Vagina (tissue), 2 donors: ENCODE measurements around the gene C1QC.

Experiments
- POLR2A ChIP-seq, 2 donors: fragments of 450-650 bp; IDR thresholded peaks; one replicate each; pipeline ENCODE4 v1.6.1; 2017; ENCODE audit warnings: antibody characterized with exemption in 2 of 2, mild to moderate bottlenecking in 2 of 2, moderate library complexity in 2 of 2
- TF ChIP-seq, protein P1 (sequence below), 3 experiments: fragments of 450-650 bp in 2 of 3; fragments of 200-600 bp in 1 of 3; sonication (generic) in 1 of 3; IDR thresholded peaks; one replicate each; pipeline ENCODE4 v1.5.1; 2017 to 2019; ENCODE audit warnings: antibody characterized with exemption in 3 of 3, mild to moderate bottlenecking in 2 of 3, moderate library complexity in 2 of 3

DNA sequence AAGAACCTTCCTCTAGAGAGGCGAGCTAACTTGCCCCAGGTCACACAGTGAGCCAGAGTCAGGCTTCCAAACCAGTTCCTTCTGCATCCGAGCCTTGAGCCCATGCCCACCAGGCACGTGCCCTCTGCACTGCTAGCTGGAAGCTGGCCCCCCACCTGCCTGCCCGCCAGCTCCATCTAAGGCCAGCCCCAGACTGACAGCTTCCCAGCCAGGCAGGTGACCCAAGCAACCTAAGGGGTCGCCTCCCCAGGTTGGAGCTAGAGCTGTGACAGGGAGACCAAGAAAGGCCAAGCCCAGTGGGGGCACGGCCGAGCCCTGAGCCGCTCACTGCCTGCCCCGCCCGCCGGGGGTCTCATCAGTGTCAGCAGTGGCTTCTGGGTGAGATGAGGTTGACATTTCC, 26.9 kb upstream of the C1QC start:
- TF ChIP-seq, protein P1, sequence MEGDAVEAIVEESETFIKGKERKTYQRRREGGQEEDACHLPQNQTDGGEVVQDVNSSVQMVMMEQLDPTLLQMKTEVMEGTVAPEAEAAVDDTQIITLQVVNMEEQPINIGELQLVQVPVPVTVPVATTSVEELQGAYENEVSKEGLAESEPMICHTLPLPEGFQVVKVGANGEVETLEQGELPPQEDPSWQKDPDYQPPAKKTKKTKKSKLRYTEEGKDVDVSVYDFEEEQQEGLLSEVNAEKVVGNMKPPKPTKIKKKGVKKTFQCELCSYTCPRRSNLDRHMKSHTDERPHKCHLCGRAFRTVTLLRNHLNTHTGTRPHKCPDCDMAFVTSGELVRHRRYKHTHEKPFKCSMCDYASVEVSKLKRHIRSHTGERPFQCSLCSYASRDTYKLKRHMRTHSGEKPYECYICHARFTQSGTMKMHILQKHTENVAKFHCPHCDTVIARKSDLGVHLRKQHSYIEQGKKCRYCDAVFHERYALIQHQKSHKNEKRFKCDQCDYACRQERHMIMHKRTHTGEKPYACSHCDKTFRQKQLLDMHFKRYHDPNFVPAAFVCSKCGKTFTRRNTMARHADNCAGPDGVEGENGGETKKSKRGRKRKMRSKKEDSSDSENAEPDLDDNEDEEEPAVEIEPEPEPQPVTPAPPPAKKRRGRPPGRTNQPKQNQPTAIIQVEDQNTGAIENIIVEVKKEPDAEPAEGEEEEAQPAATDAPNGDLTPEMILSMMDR (IDR thresholded peaks at IDR 0.05): no peak
- no peak for TF ChIP-seq POLR2A (IDR thresholded peaks at IDR 0.05)
